Bronchial epithelial cell (primary cell): ENCODE data around the gene GFPT1. TPM values are rescaled to one million over a fixed set of nuclear protein-coding genes. Genes with fewer than 3 reads are reported as not detected.

Source experiments
- DNase-seq: peaks from one replicate; pipeline ENCODE4 v3.0.0-alpha.2; 2010; ENCODE audit warnings: low read depth
- FAIRE-seq: peaks from 2 replicates; lab custom pipeline; 2011; peaks lifted over from hg19 to GRCh38; lab: Jason Lieb, UNC
- H3K27me3 ChIP-seq: 2 replicates; pipeline ENCODE4 v1.5.1; 2011; ENCODE audit warnings: low read length; ENCODE audit not compliant: control insufficient read depth, insufficient read depth
- H3K36me3 ChIP-seq: 2 replicates; pipeline ENCODE4 v1.5.1; 2011; ENCODE audit warnings: low read length; ENCODE audit not compliant: control insufficient read depth, insufficient read depth
- H3K4me3 ChIP-seq: 2 replicates; pipeline ENCODE4 v1.5.1; 2011; ENCODE audit warnings: mild to moderate bottlenecking, low read depth, low read length, control low read depth
- total RNA-seq: library from RNA; depleted of rRNA; stranded (reverse); fragments of >200 nt; gene quantifications from 2 replicates; pipeline ENCODE4 v1.2.1, GENCODE V29; 2014
- TF ChIP-seq, protein P1 (sequence below): IDR thresholded peaks from 2 replicates; pipeline ENCODE4 v1.5.1; 2011; ENCODE audit warnings: mild to moderate bottlenecking, moderate library complexity, low read length, control low read depth, inconsistent platforms; ENCODE audit not compliant: insufficient read depth, severe bottlenecking

Gene GFPT1
- total RNA-seq, 1 donor from 2014 or later = 101 TPM

DNA sequence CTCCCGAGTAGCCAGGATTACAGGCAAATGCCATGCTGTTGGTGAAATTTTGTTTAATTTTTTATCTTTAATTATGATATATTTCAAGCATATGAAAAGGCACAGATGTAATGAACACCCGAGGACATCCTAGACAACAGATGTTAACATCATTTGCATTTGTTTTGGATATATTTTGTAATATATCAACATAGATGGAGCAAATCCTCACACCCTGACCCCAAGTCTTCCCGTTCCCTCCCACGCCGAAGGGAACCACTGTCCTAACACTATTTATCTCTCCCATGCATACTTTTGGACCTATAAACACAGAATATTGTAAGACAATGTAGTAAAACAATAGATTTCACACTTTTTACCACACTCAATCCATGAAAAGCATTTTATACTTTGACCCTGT, 99.5 kb downstream of the GFPT1 start:
- Histone ChIP-seq H3K4me3 (no peak overlapping the region), H3K27me3 (no peaks in the 10 kb centered on the region), H3K36me3 (no peaks in the 10 kb centered on the region)
- TF ChIP-seq, protein P1, sequence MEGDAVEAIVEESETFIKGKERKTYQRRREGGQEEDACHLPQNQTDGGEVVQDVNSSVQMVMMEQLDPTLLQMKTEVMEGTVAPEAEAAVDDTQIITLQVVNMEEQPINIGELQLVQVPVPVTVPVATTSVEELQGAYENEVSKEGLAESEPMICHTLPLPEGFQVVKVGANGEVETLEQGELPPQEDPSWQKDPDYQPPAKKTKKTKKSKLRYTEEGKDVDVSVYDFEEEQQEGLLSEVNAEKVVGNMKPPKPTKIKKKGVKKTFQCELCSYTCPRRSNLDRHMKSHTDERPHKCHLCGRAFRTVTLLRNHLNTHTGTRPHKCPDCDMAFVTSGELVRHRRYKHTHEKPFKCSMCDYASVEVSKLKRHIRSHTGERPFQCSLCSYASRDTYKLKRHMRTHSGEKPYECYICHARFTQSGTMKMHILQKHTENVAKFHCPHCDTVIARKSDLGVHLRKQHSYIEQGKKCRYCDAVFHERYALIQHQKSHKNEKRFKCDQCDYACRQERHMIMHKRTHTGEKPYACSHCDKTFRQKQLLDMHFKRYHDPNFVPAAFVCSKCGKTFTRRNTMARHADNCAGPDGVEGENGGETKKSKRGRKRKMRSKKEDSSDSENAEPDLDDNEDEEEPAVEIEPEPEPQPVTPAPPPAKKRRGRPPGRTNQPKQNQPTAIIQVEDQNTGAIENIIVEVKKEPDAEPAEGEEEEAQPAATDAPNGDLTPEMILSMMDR = no peak
- DNase-seq = no peak
- FAIRE-seq = no peak

DNA sequence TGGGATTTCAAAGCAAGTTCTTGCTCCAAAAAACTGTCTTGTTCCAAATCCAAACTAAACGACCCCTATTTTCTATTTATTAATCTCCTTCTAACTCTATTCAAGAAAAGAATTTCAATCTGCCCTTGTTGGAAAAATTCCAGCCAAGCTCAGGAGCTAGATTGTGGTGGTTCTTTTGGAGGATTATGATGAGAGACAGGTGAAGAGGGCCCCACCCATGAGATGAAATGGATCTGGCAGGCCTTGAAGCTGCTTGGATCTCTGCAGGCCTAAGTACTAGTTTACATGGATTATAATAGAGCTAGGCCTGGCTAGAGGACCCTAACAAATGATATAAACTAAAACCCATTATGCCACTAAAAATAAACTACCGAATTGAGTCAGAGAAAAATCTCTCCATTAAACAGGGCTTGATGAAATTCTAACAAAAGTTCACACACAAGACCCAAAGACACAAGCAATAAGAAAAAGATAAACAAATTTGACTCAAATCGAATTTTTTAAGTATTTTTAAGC, 101.6 kb downstream of the GFPT1 start:
- FAIRE-seq (no peak), DNase-seq (no peak)
- no peaks in the 10 kb centered on the region for H3K36me3 ChIP-seq
- TF ChIP-seq, protein P1 = no peak
- no peaks in the 10 kb centered on the region for H3K27me3 ChIP-seq
- no peak overlapping the region for H3K4me3 ChIP-seq

DNA sequence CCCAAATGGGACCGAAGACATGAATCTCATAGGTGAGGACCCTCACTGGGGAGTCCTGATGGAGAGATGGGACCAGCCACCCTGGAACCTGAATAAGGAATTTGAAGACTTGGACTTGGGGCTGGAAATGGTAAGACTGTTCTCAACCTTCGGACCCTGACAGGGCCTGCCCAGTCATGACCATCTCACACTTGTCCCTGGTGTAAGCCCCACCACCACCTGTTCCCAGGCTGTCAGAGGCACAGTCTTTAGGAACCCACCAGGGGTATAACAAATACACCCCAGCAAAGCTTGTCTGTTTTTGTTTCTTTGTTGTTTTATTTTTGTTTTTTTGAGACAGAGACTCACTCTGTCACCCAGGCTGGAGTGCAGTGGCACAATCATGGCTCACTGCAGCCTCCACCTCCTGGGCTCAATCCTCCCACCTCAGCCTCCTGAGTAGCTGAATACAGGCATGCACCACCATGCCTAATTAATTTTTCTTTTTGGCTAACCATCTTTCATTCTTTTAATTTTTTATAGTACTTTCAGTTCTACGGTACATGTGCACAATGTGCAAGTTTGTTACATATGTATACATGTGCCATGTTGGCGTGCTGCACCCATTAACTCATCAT, 106.1 kb downstream of the GFPT1 start:
- H3K4me3 ChIP-seq = no peak overlapping the region
- FAIRE-seq (no peak), DNase-seq (no peak)
- no peaks in the 10 kb centered on the region for H3K36me3 ChIP-seq
- peaks cover 2% of the 10 kb centered on the region for H3K27me3 ChIP-seq
- TF ChIP-seq, protein P1 = no peak

DNA sequence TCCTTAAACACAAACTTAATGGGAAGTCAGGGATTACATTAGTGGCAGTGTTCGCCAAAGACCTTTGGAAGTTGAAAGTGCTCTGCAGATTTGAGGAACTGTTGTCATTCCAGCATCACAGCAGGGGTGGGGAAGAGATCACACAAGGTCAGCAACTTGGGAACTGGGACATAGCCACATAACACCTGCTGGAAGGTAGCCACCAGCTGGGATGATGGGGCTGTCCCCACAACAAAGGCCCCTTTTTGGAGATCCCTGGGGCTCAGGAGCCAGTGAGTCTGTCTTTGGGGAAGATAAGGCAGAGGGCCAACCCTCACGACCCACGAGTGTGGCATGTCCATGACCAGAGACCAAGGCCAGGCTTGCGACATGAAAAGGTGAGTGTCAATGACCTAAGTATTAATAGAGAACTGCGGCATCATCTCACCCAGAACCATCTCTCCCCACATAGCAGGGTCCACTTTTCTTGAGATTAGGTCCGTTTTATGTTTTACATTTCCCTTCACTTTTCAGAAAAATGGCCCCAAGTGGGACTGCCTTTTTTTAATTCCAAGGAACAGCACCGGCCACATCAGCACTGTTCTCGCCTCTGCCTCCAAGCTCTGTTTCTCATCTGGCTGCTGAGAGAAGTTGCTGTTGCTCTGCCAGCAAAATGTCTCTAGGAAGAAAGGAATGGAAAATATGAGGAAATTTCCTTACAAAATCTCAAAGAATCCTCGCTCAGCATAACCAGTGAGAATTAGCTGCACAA, 106.9 kb downstream of the GFPT1 start:
- Histone ChIP-seq H3K4me3 (no peak overlapping the region), H3K36me3 (no peaks in the 10 kb centered on the region), H3K27me3 (peaks cover 2% of the 10 kb centered on the region)
- FAIRE-seq = no peak
- TF ChIP-seq, protein P1 = no peak
- DNase-seq = no peak

DNA sequence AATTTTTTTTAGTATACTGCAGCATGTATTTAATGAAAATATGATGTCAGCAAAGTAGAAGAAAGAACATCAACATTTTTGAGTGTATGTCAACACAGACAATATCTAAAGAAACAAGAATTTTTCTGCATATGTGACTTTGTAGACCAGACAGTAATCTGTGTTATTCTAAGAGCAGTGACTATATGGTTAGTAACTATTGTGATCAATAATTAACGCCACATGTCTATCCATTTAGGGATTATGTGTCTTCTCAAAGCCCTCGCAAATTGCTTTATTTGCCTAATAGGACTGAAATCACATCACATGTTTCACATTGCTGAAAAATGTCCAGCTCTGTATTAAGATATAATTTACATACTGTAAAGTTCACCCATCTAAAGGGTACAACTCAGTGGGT, 107.8 kb downstream of the GFPT1 start:
- TF ChIP-seq, protein P1 = no peak
- Histone ChIP-seq H3K4me3 (no peak overlapping the region), H3K36me3 (no peaks in the 10 kb centered on the region), H3K27me3 (peaks cover 2% of the 10 kb centered on the region)
- FAIRE-seq (no peak), DNase-seq (no peak)

DNA sequence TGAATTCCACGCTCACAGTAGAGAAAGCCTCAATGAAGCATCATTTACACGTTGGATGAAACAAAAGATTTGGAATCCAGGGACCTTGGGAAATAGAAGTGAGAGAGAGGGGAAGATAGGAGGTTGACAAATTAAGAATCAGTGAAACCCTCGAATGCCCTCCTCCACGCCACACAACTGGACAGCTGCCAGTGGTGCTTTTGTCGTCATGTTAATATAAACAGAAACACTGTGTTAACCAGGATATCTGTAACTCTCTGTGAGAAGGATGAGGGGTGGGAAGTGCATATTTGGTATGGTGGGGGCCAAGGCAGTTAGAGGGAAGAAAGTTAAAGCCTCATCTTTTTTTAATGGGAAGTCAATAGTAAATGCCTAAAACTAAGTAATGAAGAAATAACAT, 108.7 kb downstream of the GFPT1 start:
- DNase-seq (no peak), FAIRE-seq (no peak)
- Histone ChIP-seq H3K27me3 (peaks cover 2% of the 10 kb centered on the region), H3K4me3 (no peak overlapping the region), H3K36me3 (no peaks in the 10 kb centered on the region)
- TF ChIP-seq, protein P1 = no peak
